RWPE2 (cell line): ENCODE data around the gene TMEM79.

Experiments
- ATAC-seq: fragments of 200-7000 bp; cut with Tn5 transposase; 3 replicates; pipeline ENCODE4 v1.9.1; 2021; ENCODE audit warnings: low read depth
- DNase-seq: peaks from one replicate; pipeline ENCODE4 v3.0.0-alpha.2; 2020; ENCODE audit warnings: low spot score
- H3K27ac ChIP-seq: fragments of 450-650 bp; 2 replicates; pipeline ENCODE4 v1.5.1; 2017; ENCODE audit warnings: mild to moderate bottlenecking; ENCODE audit not compliant: poor library complexity, severe bottlenecking
- H3K27me3 ChIP-seq: fragments of 250-450 bp; sonication (Bioruptor Pico); 2 replicates; pipeline ENCODE4 v1.5.1; 2021; ENCODE audit warnings: mild to moderate bottlenecking, moderate library complexity; ENCODE audit not compliant: insufficient read depth, poor library complexity, severe bottlenecking
- H3K36me3 ChIP-seq: fragments of 250-450 bp; sonication (Bioruptor Pico); 2 replicates; pipeline ENCODE4 v1.5.1; 2020; ENCODE audit warnings: low read depth, mild to moderate bottlenecking, moderate library complexity
- H3K4me1 ChIP-seq: fragments of 250-450 bp; sonication (Bioruptor Pico); 2 replicates; pipeline ENCODE4 v1.5.1; 2021; ENCODE audit warnings: mild to moderate bottlenecking, moderate library complexity; ENCODE audit not compliant: insufficient read depth, poor library complexity, severe bottlenecking
- H3K4me3 ChIP-seq: fragments of 250-450 bp; sonication (Bioruptor Pico); 2 replicates; pipeline ENCODE4 v1.5.1; 2021; ENCODE audit warnings: mild to moderate bottlenecking, moderate library complexity; ENCODE audit not compliant: severe bottlenecking
- H3K9me3 ChIP-seq: fragments of 250-450 bp; sonication (Bioruptor Pico); 2 replicates; pipeline ENCODE4 v1.5.1; 2021; ENCODE audit warnings: mild to moderate bottlenecking, moderate library complexity; ENCODE audit not compliant: severe bottlenecking
- TF ChIP-seq, protein P1 (sequence below): fragments of 450-650 bp; IDR thresholded peaks from one replicate; pipeline ENCODE4 v1.5.1; 2017; ENCODE audit warnings: mild to moderate bottlenecking, moderate library complexity; ENCODE audit not compliant: poor library complexity, severe bottlenecking

Gene TMEM79, protein sequence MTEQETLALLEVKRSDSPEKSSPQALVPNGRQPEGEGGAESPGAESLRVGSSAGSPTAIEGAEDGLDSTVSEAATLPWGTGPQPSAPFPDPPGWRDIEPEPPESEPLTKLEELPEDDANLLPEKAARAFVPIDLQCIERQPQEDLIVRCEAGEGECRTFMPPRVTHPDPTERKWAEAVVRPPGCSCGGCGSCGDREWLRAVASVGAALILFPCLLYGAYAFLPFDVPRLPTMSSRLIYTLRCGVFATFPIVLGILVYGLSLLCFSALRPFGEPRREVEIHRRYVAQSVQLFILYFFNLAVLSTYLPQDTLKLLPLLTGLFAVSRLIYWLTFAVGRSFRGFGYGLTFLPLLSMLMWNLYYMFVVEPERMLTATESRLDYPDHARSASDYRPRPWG

DNA sequence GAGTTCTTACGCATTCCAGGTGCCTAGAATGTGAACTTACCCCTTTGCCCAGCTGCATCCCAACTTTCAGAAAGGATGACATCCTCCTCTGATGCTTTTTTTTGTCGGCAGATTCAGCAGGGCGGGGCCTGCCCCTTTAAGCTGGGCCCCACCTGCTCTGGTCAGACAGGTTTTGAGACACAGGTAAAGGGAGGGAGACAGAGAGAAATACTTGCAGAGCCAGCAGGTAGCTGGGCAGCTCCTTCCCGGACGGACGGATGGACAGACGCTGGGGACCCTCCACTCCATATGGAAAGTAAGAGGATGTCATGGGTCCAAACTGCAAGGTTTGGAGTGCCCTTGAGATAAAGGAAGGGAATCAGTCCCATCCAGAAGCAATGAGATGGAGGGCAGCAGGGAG lies at the start of gene TMEM79:
Gene TMEM79 (plus strand): TSS at position 214 of the 400 bp plus-strand sequence. CDS start 902 bp downstream, outside the sequence.
- DNase-seq (no peak), ATAC-seq (peak; percentile 24; the same call in 1 of the 3 replicates)
- TF ChIP-seq, protein P1, sequence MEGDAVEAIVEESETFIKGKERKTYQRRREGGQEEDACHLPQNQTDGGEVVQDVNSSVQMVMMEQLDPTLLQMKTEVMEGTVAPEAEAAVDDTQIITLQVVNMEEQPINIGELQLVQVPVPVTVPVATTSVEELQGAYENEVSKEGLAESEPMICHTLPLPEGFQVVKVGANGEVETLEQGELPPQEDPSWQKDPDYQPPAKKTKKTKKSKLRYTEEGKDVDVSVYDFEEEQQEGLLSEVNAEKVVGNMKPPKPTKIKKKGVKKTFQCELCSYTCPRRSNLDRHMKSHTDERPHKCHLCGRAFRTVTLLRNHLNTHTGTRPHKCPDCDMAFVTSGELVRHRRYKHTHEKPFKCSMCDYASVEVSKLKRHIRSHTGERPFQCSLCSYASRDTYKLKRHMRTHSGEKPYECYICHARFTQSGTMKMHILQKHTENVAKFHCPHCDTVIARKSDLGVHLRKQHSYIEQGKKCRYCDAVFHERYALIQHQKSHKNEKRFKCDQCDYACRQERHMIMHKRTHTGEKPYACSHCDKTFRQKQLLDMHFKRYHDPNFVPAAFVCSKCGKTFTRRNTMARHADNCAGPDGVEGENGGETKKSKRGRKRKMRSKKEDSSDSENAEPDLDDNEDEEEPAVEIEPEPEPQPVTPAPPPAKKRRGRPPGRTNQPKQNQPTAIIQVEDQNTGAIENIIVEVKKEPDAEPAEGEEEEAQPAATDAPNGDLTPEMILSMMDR, result no peak
- H3K27ac ChIP-seq, result peak within 1 kb of the TSS; percentile 65
- no peaks in the 10 kb centered on the region for H3K27me3 ChIP-seq
- peak within 1 kb of the TSS; percentile 85 for H3K4me3 ChIP-seq
- peaks cover 35% of the 10 kb centered on the region for H3K36me3 ChIP-seq
- H3K9me3 ChIP-seq, result no peaks in the 10 kb centered on the region
- H3K4me1 ChIP-seq, result peaks cover 14% of the 10 kb centered on the region

DNA sequence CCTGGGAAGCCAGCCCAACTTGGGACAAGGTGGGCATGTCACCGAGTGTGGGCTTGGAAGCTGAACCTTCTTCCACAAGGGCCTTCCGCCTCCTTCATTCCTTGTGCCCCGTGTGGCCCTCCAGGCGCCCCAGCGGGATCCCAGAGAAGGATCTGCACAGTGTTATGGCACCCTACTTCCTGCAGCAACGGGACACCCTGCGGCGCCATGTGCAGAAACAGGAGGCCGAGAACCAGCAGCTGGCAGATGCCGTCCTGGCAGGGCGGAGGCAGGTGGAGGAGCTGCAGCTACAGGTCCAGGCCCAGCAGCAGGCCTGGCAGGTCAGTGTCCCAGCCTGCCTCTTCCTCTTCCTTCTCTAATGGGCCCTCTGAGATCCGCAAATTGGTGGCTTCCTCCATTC lies 48.0 kb upstream of the TMEM79 start:
- no peak for DNase-seq
- Histone ChIP-seq H3K36me3 (peaks cover 14% of the 10 kb centered on the region), H3K9me3 (no peaks in the 10 kb centered on the region), H3K27ac (no peak overlapping the region), H3K4me3 (no peak overlapping the region), H3K27me3 (no peaks in the 10 kb centered on the region), H3K4me1 (no peaks in the 10 kb centered on the region)
- ATAC-seq, result no peak
- TF ChIP-seq, protein P1, result no peak

DNA sequence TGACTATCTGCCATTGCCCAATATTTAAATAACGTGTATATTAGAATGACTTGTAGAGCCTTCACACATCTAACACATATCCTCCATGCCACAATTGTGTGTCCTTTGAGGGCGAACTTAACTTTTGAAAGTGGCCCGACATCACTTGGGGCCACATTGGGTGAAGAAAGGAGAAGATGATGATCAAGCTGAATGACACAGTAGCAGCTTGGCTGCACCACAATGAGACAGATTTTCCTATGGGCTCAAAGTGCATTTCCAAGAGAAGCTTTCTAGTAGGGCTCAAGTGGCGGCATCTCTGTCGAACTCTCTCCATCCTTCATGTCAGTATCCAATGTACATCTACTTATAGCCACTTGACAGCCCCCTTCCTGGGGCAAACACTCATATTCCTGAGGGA lies 45.9 kb upstream of the TMEM79 start:
- TF ChIP-seq, protein P1, result no peak
- H3K36me3 ChIP-seq, result peaks cover 14% of the 10 kb centered on the region
- peaks cover 10% of the 10 kb centered on the region for H3K4me1 ChIP-seq
- no peaks in the 10 kb centered on the region for H3K9me3 ChIP-seq
- H3K27me3 ChIP-seq, result no peaks in the 10 kb centered on the region
- ATAC-seq, result no peak
- H3K27ac ChIP-seq, result no peak overlapping the region
- DNase-seq, result no peak
- H3K4me3 ChIP-seq, result no peak overlapping the region

DNA sequence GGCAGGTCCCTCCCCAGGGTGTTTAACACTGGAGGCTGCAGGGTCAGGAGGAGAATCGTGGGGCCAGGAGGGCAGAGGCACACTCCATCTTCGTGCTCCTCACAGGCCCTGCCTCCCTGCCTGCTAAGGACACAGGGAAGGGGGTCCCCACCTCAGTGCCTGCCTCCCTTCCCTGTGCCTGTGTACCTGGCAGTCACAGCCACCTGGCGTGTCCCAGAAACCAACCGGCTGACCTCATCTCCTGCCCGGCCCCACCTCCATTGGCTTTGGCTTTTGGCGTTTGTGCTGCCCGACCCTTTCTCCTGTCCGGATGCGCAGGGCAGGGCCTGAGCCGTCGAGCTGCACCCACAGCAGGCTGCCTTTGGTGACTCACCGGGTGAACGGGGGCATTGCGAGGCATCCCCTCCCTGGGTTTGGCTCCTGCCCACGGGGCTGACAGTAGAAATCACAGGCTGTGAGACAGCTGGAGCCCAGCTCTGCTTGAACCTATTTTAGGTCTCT lies 42.8 kb upstream of the TMEM79 start:
- H3K4me3 ChIP-seq, result no peak overlapping the region
- H3K27me3 ChIP-seq, result peaks cover 6% of the 10 kb centered on the region
- no peaks in the 10 kb centered on the region for H3K9me3 ChIP-seq
- H3K27ac ChIP-seq, result peak overlapping the region; percentile 41
- ATAC-seq, result peak; percentile 84
- peaks cover 10% of the 10 kb centered on the region for H3K4me1 ChIP-seq
- H3K36me3 ChIP-seq, result peaks cover 7% of the 10 kb centered on the region; the same call in 1 of the 2 replicates
- peak; percentile 88 for DNase-seq
- TF ChIP-seq, protein P1, result no peak

DNA sequence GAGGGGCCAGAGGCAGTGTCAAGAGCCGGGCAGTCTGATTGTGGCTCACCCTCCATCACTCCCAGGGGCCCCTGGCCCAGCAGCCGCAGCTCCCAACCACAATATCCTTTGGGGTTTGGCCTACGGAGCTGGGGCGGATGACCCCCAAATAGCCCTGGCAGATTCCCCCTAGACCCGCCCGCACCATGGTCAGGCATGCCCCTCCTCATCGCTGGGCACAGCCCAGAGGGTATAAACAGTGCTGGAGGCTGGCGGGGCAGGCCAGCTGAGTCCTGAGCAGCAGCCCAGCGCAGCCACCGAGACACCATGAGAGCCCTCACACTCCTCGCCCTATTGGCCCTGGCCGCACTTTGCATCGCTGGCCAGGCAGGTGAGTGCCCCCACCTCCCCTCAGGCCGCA lies 42.2 kb upstream of the TMEM79 start, which contains the start of gene BGLAP:
Gene BGLAP (plus strand): TSS at position 259 of the 400 bp plus-strand sequence. CDS start 48 bp downstream, at position 307.
- H3K27me3 ChIP-seq, result peaks cover 6% of the 10 kb centered on the region
- peak within 1 kb of the TSS; percentile 41 for H3K27ac ChIP-seq
- no peaks in the 10 kb centered on the region for H3K9me3 ChIP-seq
- no peak within 1 kb of the TSS for H3K4me3 ChIP-seq
- TF ChIP-seq, protein P1, result no peak
- no peak for ATAC-seq
- peaks cover 2% of the 10 kb centered on the region; the same call in 1 of the 2 replicates for H3K36me3 ChIP-seq
- peaks cover 10% of the 10 kb centered on the region for H3K4me1 ChIP-seq
- DNase-seq, result no peak
